ENCODE data around the gene TLE2.
"Not testable (repeated sequence)": the region's sequence is repeated elsewhere in the genome, so short reads cannot be mapped to it uniquely, and the experiment has no call there.

TLE2 gene

GRCh38 chr19:3012059-3012458 lies 17.0 kb downstream of the TLE2 start:
- not testable (repeated sequence) for DNase-seq

- no peak for DNase-seq
Observed at GRCh38 chr19:3010871-3011270, 18.2 kb downstream of the TLE2 start.

- DNase-seq, result no peak
Observed at GRCh38 chr19:3008994-3009393, 20.1 kb downstream of the TLE2 start.

GRCh38 chr19:3007975-3008374 lies 21.1 kb downstream of the TLE2 start:
- DNase-seq, result no peak

GRCh38 chr19:3006075-3006767 lies 22.9 kb downstream of the TLE2 start:
- DNase-seq, result no peak

GRCh38 chr19:3005345-3005744 lies 23.7 kb downstream of the TLE2 start:
- DNase-seq, result no peak

GRCh38 chr19:3004522-3004921 lies 24.6 kb downstream of the TLE2 start:
- no peak for DNase-seq

GRCh38 chr19:3003046-3003445 lies 26.0 kb downstream of the TLE2 start:
- no peak for DNase-seq

- no peak for DNase-seq
Observed at GRCh38 chr19:3001235-3001800, 27.8 kb downstream of the TLE2 start.

- no peak for DNase-seq
Observed at GRCh38 chr19:2998642-2999041, 30.4 kb downstream of the TLE2 start.

GRCh38 chr19:2997720-2998119 lies 31.4 kb downstream of the TLE2 start:
- no peak for DNase-seq

- no peak for DNase-seq
Observed at GRCh38 chr19:2994588-2995131, 34.4 kb downstream of the TLE2 start.

GRCh38 chr19:2993579-2993978 lies 35.5 kb downstream of the TLE2 start:
- DNase-seq, result no peak

- no peak for DNase-seq
Observed at GRCh38 chr19:2992958-2993357, 36.1 kb downstream of the TLE2 start.

GRCh38 chr19:2992333-2992732 lies 36.7 kb downstream of the TLE2 start:
- DNase-seq, result not testable (repeated sequence)

- DNase-seq, result no peak
Observed at GRCh38 chr19:2989236-2989946, 39.7 kb downstream of the TLE2 start.

- no peak for DNase-seq
Observed at GRCh38 chr19:2988568-2988967, 40.5 kb downstream of the TLE2 start.

GRCh38 chr19:2987797-2988196 lies 41.3 kb downstream of the TLE2 start:
- DNase-seq, result no peak

- no peak for DNase-seq
Observed at GRCh38 chr19:2986951-2987524, 42.0 kb downstream of the TLE2 start.

GRCh38 chr19:2984215-2984528 lies 44.9 kb downstream of the TLE2 start:
- no peak for DNase-seq

- no peak for DNase-seq
Observed at GRCh38 chr19:2983351-2984214, 45.5 kb downstream of the TLE2 start.

- no peak for DNase-seq
Observed at GRCh38 chr19:2982983-2983350, 46.1 kb downstream of the TLE2 start.

- no peak for DNase-seq
Observed at GRCh38 chr19:2982561-2982960, 46.5 kb downstream of the TLE2 start.

All from T-helper 9 cell (primary cell).